Endothelial cell of umbilical vein (primary cell): ENCODE measurements around the gene GRM8. TPM values are rescaled to one million over a fixed set of nuclear protein-coding genes. Genes with fewer than 3 reads are reported as not detected.

Experiments
- BruUV-seq: library from RNA; stranded (reverse); fragments of 400-500 nt; replicated peaks from 2 replicates; lab custom pipeline; 2021; lab: Mats Ljungman, UMichigan
- CTCF ChIA-PET: fragments of 300-600, 350-600 bp; sonication (Branson Sonifier 250); formaldehyde crosslinking; loops from one replicate; lab custom pipeline; 2021; ENCODE audit warnings: antibody characterized with exemption, inconsistent platforms; lab: Charles Lee
- POLR2A ChIA-PET: fragments of 300-600, 350-600 bp; sonication (Branson Sonifier 250); formaldehyde crosslinking; loops from one replicate; lab custom pipeline; 2021; ENCODE audit warnings: antibody characterized with exemption, inconsistent platforms; lab: Charles Lee
- DNase-seq: peaks from one replicate; pipeline ENCODE4 v3.0.0-alpha.2; 2011; ENCODE audit warnings: low read depth, low spot score
- FAIRE-seq: peaks from 2 replicates; lab custom pipeline; 2011; peaks lifted over from hg19 to GRCh38; lab: Jason Lieb, UNC
- H2AFZ ChIP-seq: 2 replicates; pipeline ENCODE4 v1.6.0; 2012; ENCODE audit warnings: low read depth, low read length, control low read depth, inconsistent platforms
- H3K27ac ChIP-seq: 2 replicates; pipeline ENCODE4 v1.5.1; 2011; ENCODE audit warnings: low read depth, mild to moderate bottlenecking, control low read depth, low read length, moderate library complexity; ENCODE audit not compliant: insufficient read depth
- H3K27me3 ChIP-seq, 2 experiments: 2 replicates each; pipeline versions ENCODE4 v1.6.0 to v1.6.1; 2011; ENCODE audit warnings: low read length in 2 of 2, mixed read lengths in 1 of 2; ENCODE audit not compliant: control insufficient read depth in 2 of 2, insufficient read depth in 2 of 2
- H3K36me3 ChIP-seq, 2 experiments: 2 replicates in 1 of 2; 3 replicates in 1 of 2; pipeline ENCODE4 v1.5.1; 2011; ENCODE audit warnings: low read length in 2 of 2, mild to moderate bottlenecking in 1 of 2, moderate library complexity in 1 of 2; ENCODE audit not compliant: control insufficient read depth in 2 of 2, insufficient read depth in 2 of 2; ENCODE audit errors: extremely low read depth in 1 of 2
- H3K4me1 ChIP-seq: 3 replicates; pipeline ENCODE4 v1.5.1; 2011; ENCODE audit warnings: mild to moderate bottlenecking, low read length; ENCODE audit not compliant: control insufficient read depth, insufficient read depth; ENCODE audit errors: extremely low read depth
- H3K4me2 ChIP-seq: 2 replicates; pipeline ENCODE4 v1.6.1; 2011; ENCODE audit warnings: low read length, control low read depth, mixed read lengths; ENCODE audit not compliant: insufficient read depth
- H3K4me3 ChIP-seq, 3 experiments: fragments of 200-600 bp in 1 of 3; sonication (generic), shearing (Covaris generic) in 1 of 3; replicated peaks in 1 of 3; 2 replicates each; pipeline ENCODE4 v1.5.1; 2011 to 2016; ENCODE audit warnings: control low read depth in 3 of 3, low read length in 3 of 3, mild to moderate bottlenecking in 2 of 3, inconsistent platforms in 1 of 3, low read depth in 1 of 3, moderate library complexity in 1 of 3; ENCODE audit not compliant: insufficient read depth in 1 of 3
- H3K79me2 ChIP-seq: 2 replicates; pipeline ENCODE4 v1.6.0; 2012; ENCODE audit warnings: low read length, inconsistent platforms; ENCODE audit not compliant: control insufficient read depth, insufficient read depth
- H3K9ac ChIP-seq: replicated peaks from 2 replicates; pipeline ENCODE3; 2011; ENCODE audit warnings: low read length, control low read depth; ENCODE audit not compliant: insufficient read depth; ENCODE audit errors: extremely low read depth
- H3K9me1 ChIP-seq: replicated peaks from 3 replicates; pipeline ENCODE4 v1.6.0; 2011; ENCODE audit warnings: mild to moderate bottlenecking, low read length; ENCODE audit not compliant: control insufficient read depth, insufficient read depth; ENCODE audit errors: extremely low read depth
- H3K9me3 ChIP-seq: replicated peaks from 2 replicates; pipeline ENCODE4 v1.5.1; 2012; ENCODE audit warnings: low read length, inconsistent platforms; ENCODE audit not compliant: control insufficient read depth, insufficient read depth
- H4K20me1 ChIP-seq: replicated peaks from 2 replicates; pipeline ENCODE3; 2011; ENCODE audit warnings: mild to moderate bottlenecking, low read length; ENCODE audit not compliant: control insufficient read depth, insufficient read depth; ENCODE audit errors: extremely low read depth
- EZH2 ChIP-seq: IDR thresholded peaks from 2 replicates; pipeline ENCODE4 v1.6.1; 2012; ENCODE audit warnings: borderline replicate concordance, low read depth, mild to moderate bottlenecking, moderate library complexity, low read length, inconsistent platforms; ENCODE audit not compliant: severe bottlenecking
- FOS ChIP-seq: IDR thresholded peaks from 2 replicates; pipeline ENCODE4 v1.6.1; 2011; ENCODE audit warnings: mild to moderate bottlenecking, low read length, moderate library complexity, borderline replicate concordance; ENCODE audit not compliant: insufficient read depth
- GATA2 ChIP-seq: IDR thresholded peaks from 2 replicates; pipeline ENCODE4 v1.7.0; 2011; ENCODE audit warnings: low read depth, mild to moderate bottlenecking, moderate library complexity, mixed read lengths, low read length; ENCODE audit not compliant: insufficient read length, insufficient read depth
- JUN ChIP-seq: IDR thresholded peaks from 2 replicates; pipeline ENCODE4 v1.6.1; 2011; ENCODE audit warnings: borderline replicate concordance, low read depth; ENCODE audit not compliant: insufficient read length, insufficient read depth
- MYC ChIP-seq: IDR thresholded peaks from one replicate; pipeline ENCODE4 v1.6.1; 2011; ENCODE audit warnings: mild to moderate bottlenecking, low read depth, low read length
- POLR2A ChIP-seq: IDR thresholded peaks from 2 replicates; pipeline ENCODE4 v1.6.1; 2012; ENCODE audit warnings: low read depth, mild to moderate bottlenecking, control low read depth, low read length
- POLR2AphosphoS5 ChIP-seq: IDR thresholded peaks from 2 replicates; pipeline ENCODE4 v1.6.1; 2012; ENCODE audit warnings: low read depth, mild to moderate bottlenecking, control low read depth, low read length, moderate library complexity; ENCODE audit not compliant: insufficient read depth
- dilution Hi-C: fragments of 300-500 bp; cut with MboI; formaldehyde crosslinking; loops from one replicate; pipeline ENCODE4 v1.15.0; 2019; ENCODE audit warnings: low sequenced_read_pairs; ENCODE audit not compliant: extremely low pct_ligation_motif_present
- intact Hi-C: fragments of 100-400 bp; cut with micrococcal nuclease; formaldehyde crosslinking; loops from one replicate; pipeline ENCODE4 v1.10.0; 2022
- polyA plus RNA-seq, 4 experiments: library from polyadenylated mRNA; depleted of rRNA in 3 of 4; stranded (reverse) in 3 of 4; unstranded in 1 of 4; fragments of >200 nt; gene quantifications; 2 replicates each; pipeline versions ENCODE4 v1.2.1 to v1.2.3, GENCODE V29; 2011 to 2012; ENCODE audit warnings: missing spikeins in 1 of 4
- total RNA-seq: library from RNA; stranded (reverse); gene quantifications from 2 replicates; pipeline ENCODE4 v1.2.3, GENCODE V29; 2021
- TF ChIP-seq, protein P1 (sequence below): IDR thresholded peaks from 2 replicates; pipeline ENCODE4 v1.6.1; 2011; ENCODE audit not compliant: insufficient read depth, insufficient read length
- TF ChIP-seq, protein P2 (sequence below), 2 donors: IDR thresholded peaks; 1 replicate in 1 of 2; 2 replicates in 1 of 2; pipeline ENCODE4 v1.5.1; 2011; ENCODE audit warnings: low read length in 2 of 2, mild to moderate bottlenecking in 2 of 2, moderate library complexity in 2 of 2, control low read depth in 1 of 2, inconsistent platforms in 1 of 2, low read depth in 1 of 2; ENCODE audit not compliant: insufficient read depth in 1 of 2; ENCODE audit errors: extremely low read depth in 1 of 2

Gene GRM8
- total and polyA plus RNA-seq, 2 donors (not counting 3 experiments of a cell fraction or from before 2014, with no cell fraction given) = not detected

DNA sequence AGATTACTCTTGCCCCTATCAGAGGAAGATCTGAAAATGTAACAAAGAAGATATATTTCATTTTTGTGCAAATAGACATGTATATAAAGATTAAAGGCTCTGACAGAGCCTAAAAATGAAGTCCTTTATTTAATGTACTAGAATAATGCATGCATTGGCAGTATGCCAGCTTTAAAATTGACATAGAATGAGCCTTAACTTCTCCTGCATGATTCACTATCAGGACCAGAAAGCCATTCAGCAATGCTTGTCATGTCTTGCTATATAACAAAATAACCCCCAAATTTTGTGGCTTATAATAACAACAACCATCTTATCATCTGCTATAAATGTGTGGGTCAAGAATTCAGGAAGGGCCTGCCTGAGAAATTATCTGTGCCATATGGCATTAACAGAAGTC is 411.9 kb downstream of the GRM8 start:
- POLR2A ChIA-PET = no interaction called here
- no peak overlapping the region for H3K9ac ChIP-seq
- H3K9me3 ChIP-seq = no peaks in the 10 kb centered on the region
- no peaks in the 10 kb centered on the region for H4K20me1 ChIP-seq
- intact Hi-C loops = no loop called here
- no peaks in the 10 kb centered on the region for H3K9me1 ChIP-seq
- no peaks in the 10 kb centered on the region for H3K27me3 ChIP-seq
- H3K4me3 ChIP-seq = no peak overlapping the region
- BruUV-seq = no TSS peak
- no peak for DNase-seq
- H3K4me2 ChIP-seq = no peak overlapping the region
- H3K79me2 ChIP-seq = no peaks in the 10 kb centered on the region
- no peaks in the 10 kb centered on the region for H3K4me1 ChIP-seq
- CTCF ChIA-PET = no interaction called here
- H3K27ac ChIP-seq = no peak overlapping the region
- no peak overlapping the region for H2AFZ ChIP-seq
- no peaks in the 10 kb centered on the region for H3K36me3 ChIP-seq
- TF ChIP-seq POLR2AphosphoS5 (no peak), FOS (no peak), MYC (no peak), GATA2 (no peak), JUN (no peak), EZH2 (no peak), POLR2A (no peak)
- TF ChIP-seq, protein P1, sequence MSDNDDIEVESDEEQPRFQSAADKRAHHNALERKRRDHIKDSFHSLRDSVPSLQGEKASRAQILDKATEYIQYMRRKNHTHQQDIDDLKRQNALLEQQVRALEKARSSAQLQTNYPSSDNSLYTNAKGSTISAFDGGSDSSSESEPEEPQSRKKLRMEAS = no peak
- TF ChIP-seq, protein P2, sequence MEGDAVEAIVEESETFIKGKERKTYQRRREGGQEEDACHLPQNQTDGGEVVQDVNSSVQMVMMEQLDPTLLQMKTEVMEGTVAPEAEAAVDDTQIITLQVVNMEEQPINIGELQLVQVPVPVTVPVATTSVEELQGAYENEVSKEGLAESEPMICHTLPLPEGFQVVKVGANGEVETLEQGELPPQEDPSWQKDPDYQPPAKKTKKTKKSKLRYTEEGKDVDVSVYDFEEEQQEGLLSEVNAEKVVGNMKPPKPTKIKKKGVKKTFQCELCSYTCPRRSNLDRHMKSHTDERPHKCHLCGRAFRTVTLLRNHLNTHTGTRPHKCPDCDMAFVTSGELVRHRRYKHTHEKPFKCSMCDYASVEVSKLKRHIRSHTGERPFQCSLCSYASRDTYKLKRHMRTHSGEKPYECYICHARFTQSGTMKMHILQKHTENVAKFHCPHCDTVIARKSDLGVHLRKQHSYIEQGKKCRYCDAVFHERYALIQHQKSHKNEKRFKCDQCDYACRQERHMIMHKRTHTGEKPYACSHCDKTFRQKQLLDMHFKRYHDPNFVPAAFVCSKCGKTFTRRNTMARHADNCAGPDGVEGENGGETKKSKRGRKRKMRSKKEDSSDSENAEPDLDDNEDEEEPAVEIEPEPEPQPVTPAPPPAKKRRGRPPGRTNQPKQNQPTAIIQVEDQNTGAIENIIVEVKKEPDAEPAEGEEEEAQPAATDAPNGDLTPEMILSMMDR (IDR thresholded peaks at IDR 0.05; ENCODE audit: extremely low read depth in 1 of 2, insufficient read depth in 1 of 2, low read depth in 1 of 2, low read length in 2 of 2) = no peak
- FAIRE-seq = no peak
- dilution Hi-C loops = no loop called here
